KMS-11 (cell line): ENCODE data around the gene SLC52A3.

ENCODE experiments used
- H2AFZ ChIP-seq: fragments of 200-600 bp; sonication (generic); 2 replicates; pipeline ENCODE4 v1.6.1; 2016; ENCODE audit warnings: antibody characterized with exemption, mixed run types, low read depth
- H3K27ac ChIP-seq: fragments of 200-600 bp; sonication (generic); 2 replicates; pipeline ENCODE4 v1.6.1; 2016; ENCODE audit warnings: mild to moderate bottlenecking, mixed run types
- H3K27me3 ChIP-seq: fragments of 200-600 bp; sonication (generic); 2 replicates; pipeline ENCODE4 v1.6.1; 2017; ENCODE audit warnings: mild to moderate bottlenecking, low read depth, mixed run types, moderate library complexity; ENCODE audit not compliant: insufficient read depth
- H3K36me3 ChIP-seq: fragments of 200-600 bp; sonication (generic); 2 replicates; pipeline ENCODE4 v1.6.1; 2017; ENCODE audit warnings: mild to moderate bottlenecking, mixed run types; ENCODE audit not compliant: insufficient read depth
- H3K4me1 ChIP-seq: fragments of 200-600 bp; sonication (generic); 2 replicates; pipeline ENCODE4 v1.6.1; 2016; ENCODE audit warnings: mild to moderate bottlenecking, low read depth, mixed run types; ENCODE audit not compliant: poor library complexity, severe bottlenecking
- H3K4me2 ChIP-seq: fragments of 200-600 bp; sonication (generic); 2 replicates; pipeline ENCODE4 v1.7.0; 2016; ENCODE audit warnings: mild to moderate bottlenecking, mixed run types
- H3K4me3 ChIP-seq: fragments of 200-600 bp; sonication (generic); IDR thresholded peaks from 2 replicates; pipeline ENCODE4 v1.6.1; 2017; ENCODE audit warnings: low read depth, low read length, mixed read lengths; ENCODE audit not compliant: insufficient read depth
- H3K79me2 ChIP-seq: fragments of 200-600 bp; sonication (generic); 2 replicates; pipeline ENCODE4 v1.6.1; 2016; ENCODE audit warnings: low read depth, mixed run types; ENCODE audit not compliant: insufficient read depth
- H3K9ac ChIP-seq: fragments of 200-600 bp; sonication (generic); 2 replicates; pipeline ENCODE4 v1.6.1; 2016; ENCODE audit warnings: mild to moderate bottlenecking, mixed run types
- H4K20me1 ChIP-seq: fragments of 200-600 bp; sonication (generic); 2 replicates; pipeline ENCODE4 v1.6.1; 2016; ENCODE audit warnings: mild to moderate bottlenecking, mixed run types; ENCODE audit not compliant: insufficient read depth
- CTCF ChIP-seq: fragments of 200-600 bp; sonication (generic); conservative IDR thresholded peaks from 2 replicates; pipeline ENCODE4 v1.6.1; 2017; ENCODE audit warnings: low read depth, mild to moderate bottlenecking, antibody characterized with exemption, low read length, moderate library complexity, mixed read lengths

The SLC52A3 gene

GRCh38 chr20:754904-755303, 13.4 kb downstream of the SLC52A3 start:
- no peaks in the 10 kb centered on the region for H3K36me3 ChIP-seq
- no peak overlapping the region for H3K9ac ChIP-seq
- no peak overlapping the region for H3K27ac ChIP-seq
- H3K27me3 ChIP-seq, result no peaks in the 10 kb centered on the region; the same call in 1 of the 2 replicates
- H3K79me2 ChIP-seq, result no peaks in the 10 kb centered on the region
- H3K4me1 ChIP-seq, result no peaks in the 10 kb centered on the region
- H3K4me2 ChIP-seq, result no peak overlapping the region
- H3K4me3 ChIP-seq, result no peak overlapping the region
- H4K20me1 ChIP-seq, result no peaks in the 10 kb centered on the region
- no peak overlapping the region for H2AFZ ChIP-seq
- TF ChIP-seq CTCF, result no peak

GRCh38 chr20:753897-754635, 14.2 kb downstream of the SLC52A3 start:
- no peak overlapping the region for H3K4me2 ChIP-seq
- H3K4me1 ChIP-seq, result no peaks in the 10 kb centered on the region
- no peaks in the 10 kb centered on the region for H3K79me2 ChIP-seq
- no peak overlapping the region for H3K27ac ChIP-seq
- no peak for TF ChIP-seq CTCF
- H3K36me3 ChIP-seq, result no peaks in the 10 kb centered on the region
- no peaks in the 10 kb centered on the region for H4K20me1 ChIP-seq
- H3K4me3 ChIP-seq, result no peak overlapping the region
- no peaks in the 10 kb centered on the region; the same call in 1 of the 2 replicates for H3K27me3 ChIP-seq
- H3K9ac ChIP-seq, result no peak overlapping the region
- no peak overlapping the region for H2AFZ ChIP-seq

- H3K4me1 ChIP-seq, result no peaks in the 10 kb centered on the region
- no peak overlapping the region for H3K4me2 ChIP-seq
- H4K20me1 ChIP-seq, result no peaks in the 10 kb centered on the region
- no peak overlapping the region for H3K4me3 ChIP-seq
- no peak overlapping the region for H3K9ac ChIP-seq
- no peak overlapping the region for H2AFZ ChIP-seq
- no peaks in the 10 kb centered on the region for H3K36me3 ChIP-seq
- TF ChIP-seq CTCF, result no peak
- no peaks in the 10 kb centered on the region for H3K79me2 ChIP-seq
- H3K27ac ChIP-seq, result no peak overlapping the region
- H3K27me3 ChIP-seq, result no peaks in the 10 kb centered on the region
Measured at GRCh38 chr20:753136-753535, 15.2 kb downstream of the SLC52A3 start.

GRCh38 chr20:752291-752690, 16.0 kb downstream of the SLC52A3 start:
- no peak overlapping the region for H3K27ac ChIP-seq
- no peaks in the 10 kb centered on the region for H3K27me3 ChIP-seq
- H3K4me2 ChIP-seq, result no peak overlapping the region
- no peaks in the 10 kb centered on the region for H3K36me3 ChIP-seq
- no peak for TF ChIP-seq CTCF
- H3K79me2 ChIP-seq, result no peaks in the 10 kb centered on the region
- no peaks in the 10 kb centered on the region for H4K20me1 ChIP-seq
- no peak overlapping the region for H3K4me3 ChIP-seq
- H2AFZ ChIP-seq, result no peak overlapping the region
- H3K9ac ChIP-seq, result no peak overlapping the region
- H3K4me1 ChIP-seq, result no peaks in the 10 kb centered on the region
